Inflammatory macrophage treated with lipopolysaccharide for 1 hour (primary cell): ENCODE measurements around the gene PEX7.
"Not testable (repeated sequence)": the region's sequence is repeated elsewhere in the genome, so short reads cannot be mapped to it uniquely, and the experiment has no call there.

Experiments
- DNase-seq, 2 donors: peaks; one replicate each; pipeline ENCODE4 v3.0.0-alpha.2; 2020 to 2022

PEX7 gene

GRCh38 chr6:136791296-136792094, 30.9 kb upstream of the PEX7 start:
- DNase-seq: peak; percentile 56 to 66

- DNase-seq: no peak
These were observed 30.3 kb upstream of the PEX7 start for GRCh38 chr6:136792095-136792409.

- peak; percentile 91 to 96 for DNase-seq
These were observed 29.8 kb upstream of the PEX7 start, which contains the start of gene MAP3K5 for GRCh38 chr6:136792410-136793262. TSS of gene MAP3K5 (minus strand) at chr6:136792477. CDS start at chr6:136792157, 320 bp downstream.

- peak; percentile 84 to 97 for DNase-seq
These were observed 29.0 kb upstream of the PEX7 start for GRCh38 chr6:136793363-136793762.

- peak in 1 of 2 donors; percentile 82 for DNase-seq
These were observed 27.0 kb upstream of the PEX7 start for GRCh38 chr6:136795386-136795785.

- DNase-seq: no peak
These were observed 26.4 kb upstream of the PEX7 start for GRCh38 chr6:136795996-136796395.

- no peak for DNase-seq
These were observed 24.3 kb upstream of the PEX7 start for GRCh38 chr6:136798044-136798443.

GRCh38 chr6:136801581-136801980, 20.8 kb upstream of the PEX7 start:
- DNase-seq: no peak

- peak in 1 of 2 donors; percentile 67 for DNase-seq
These were observed 18.8 kb upstream of the PEX7 start for GRCh38 chr6:136803608-136804007.

GRCh38 chr6:136809091-136809860, 13.1 kb upstream of the PEX7 start:
- no peak for DNase-seq

- no peak for DNase-seq
These were observed 11.1 kb upstream of the PEX7 start for GRCh38 chr6:136811272-136811671.

GRCh38 chr6:136812174-136812573, 10.2 kb upstream of the PEX7 start:
- DNase-seq: no peak

GRCh38 chr6:136815608-136816007, 6.8 kb upstream of the PEX7 start:
- DNase-seq: not testable (repeated sequence)

- no peak for DNase-seq
These were observed 5.7 kb upstream of the PEX7 start for GRCh38 chr6:136816656-136817055.

- DNase-seq: no peak
These were observed 1.8 kb upstream of the PEX7 start for GRCh38 chr6:136820561-136820960.

GRCh38 chr6:136822046-136822375, 381 bp upstream of the PEX7 start:
- peak; percentile 48 to 72 for DNase-seq

GRCh38 chr6:136823128-136823660, 802 bp downstream of the PEX7 start:
- no peak for DNase-seq

- DNase-seq: no peak
These were observed 3.8 kb downstream of the PEX7 start for GRCh38 chr6:136826216-136826615.

- DNase-seq: no peak
These were observed 9.6 kb downstream of the PEX7 start for GRCh38 chr6:136831873-136832562.

- DNase-seq: no peak
These were observed 18.0 kb downstream of the PEX7 start for GRCh38 chr6:136840276-136841001.

GRCh38 chr6:136843210-136843609, 20.8 kb downstream of the PEX7 start:
- DNase-seq: no peak

- peak in 1 of 2 donors; percentile 69 for DNase-seq
These were observed 23.7 kb downstream of the PEX7 start for GRCh38 chr6:136846046-136846445.
